Stomach (tissue), 9 donors: Measurements from ENCODE around the gene CEP350. TPM values are rescaled to one million over a fixed set of nuclear protein-coding genes. Genes with fewer than 3 reads are reported as not detected.
A peak's percentile ranks its signal among the peaks of the same experiment; 100 is the strongest.

Experiments
- DNase-seq, 2 donors: peaks; one replicate each; pipeline versions ENCODE4 v3.0.0 to v3.0.0-alpha.2; 2013 to 2019
- H3K27ac ChIP-seq, 5 donors: fragments of 200-600 bp in 4 of 5; sonication (generic) in 4 of 5; one replicate each; pipeline ENCODE4 v1.5.1; 2013 to 2019; ENCODE audit warnings: mild to moderate bottlenecking in 1 of 5, moderate library complexity in 1 of 5
- H3K27me3 ChIP-seq, 3 donors: fragments of 200-600 bp; sonication (generic); one replicate each; pipeline ENCODE4 v1.5.1; 2017 to 2019; ENCODE audit warnings: mixed run types in 1 of 3
- H3K36me3 ChIP-seq, 4 donors: fragments of 200-600 bp; sonication (generic); 1 replicate in 3 of 4; 2 replicates in 1 of 4; pipeline ENCODE4 v1.5.1; 2016 to 2019
- H3K4me1 ChIP-seq, 4 donors: fragments of 200-600 bp; sonication (generic); one replicate each; pipeline ENCODE4 v1.5.1; 2016 to 2019
- H3K4me3 ChIP-seq, 4 donors: fragments of 200-600 bp; sonication (generic) in 3 of 4; one replicate each; pipeline ENCODE4 v1.5.1; 2016 to 2019; ENCODE audit warnings: mild to moderate bottlenecking in 1 of 4
- H3K9me3 ChIP-seq, 4 donors: fragments of 200-600 bp; sonication (generic); one replicate each; pipeline ENCODE4 v1.5.1; 2016 to 2019
- CTCF ChIP-seq, 7 experiments: fragments of 450-650 bp in 4 of 7; fragments of 200-600 bp in 3 of 7; sonication (generic) in 3 of 7; IDR thresholded peaks; one replicate each; pipeline ENCODE4 v1.5.1; 2016 to 2019; ENCODE audit warnings: antibody characterized with exemption in 7 of 7, control low read depth in 2 of 7, mild to moderate bottlenecking in 1 of 7
- EP300 ChIP-seq: sonication (generic); formaldehyde crosslinking; IDR thresholded peaks from one replicate; pipeline ENCODE4 v1.6.1; 2017; ENCODE audit warnings: antibody characterized with exemption
- POLR2A ChIP-seq, 4 donors: fragments of 450-650 bp; IDR thresholded peaks; one replicate each; pipeline ENCODE4 v1.6.1; 2016; ENCODE audit warnings: antibody characterized with exemption in 4 of 4, control low read depth in 2 of 4, mild to moderate bottlenecking in 1 of 4, moderate library complexity in 1 of 4
- POLR2AphosphoS5 ChIP-seq, 3 donors: sonication (generic); formaldehyde crosslinking; IDR thresholded peaks; one replicate each; pipeline ENCODE4 v1.6.1; 2016; ENCODE audit warnings: antibody characterized with exemption in 3 of 3
- WGBS, 5 donors: extraction: QIAGEN DNeasy Blood & Tissue Kit in 3 of 5; methylation state at CpG; one replicate each; pipeline versions ENCODE4 v1.1.5 to v1.1.7; 2013 to 2018; 5-methylcytosine and 5-hydroxymethylcytosine counted together
- intact Hi-C: fragments of 100-400 bp; cut with DNase I; formaldehyde crosslinking; loops from one replicate; pipeline ENCODE4 v1.15.1; 2023; ENCODE audit warnings: low total_unique reads
- polyA plus RNA-seq, 3 donors: library from polyadenylated mRNA; stranded (reverse); fragments of 200-250 nt; gene quantifications; one replicate each; pipeline ENCODE4 v1.2.3, GENCODE V29; 2013
- total RNA-seq, 5 donors: library from RNA; depleted of rRNA; stranded (reverse); fragments of >200 nt; gene quantifications; one replicate each; pipeline versions ENCODE4 v1.1.0 to v1.2.3, GENCODE V29; 2014 to 2016
- donor health status: healthy with polysubstance abuse.
- donor health status: Bipolar disorder and iron deficiency.
- donor health status: healthy.

Gene CEP350
- total and polyA plus RNA-seq, 8 donors, result 2.4 to 150 (median 67.8) TPM

DNA sequence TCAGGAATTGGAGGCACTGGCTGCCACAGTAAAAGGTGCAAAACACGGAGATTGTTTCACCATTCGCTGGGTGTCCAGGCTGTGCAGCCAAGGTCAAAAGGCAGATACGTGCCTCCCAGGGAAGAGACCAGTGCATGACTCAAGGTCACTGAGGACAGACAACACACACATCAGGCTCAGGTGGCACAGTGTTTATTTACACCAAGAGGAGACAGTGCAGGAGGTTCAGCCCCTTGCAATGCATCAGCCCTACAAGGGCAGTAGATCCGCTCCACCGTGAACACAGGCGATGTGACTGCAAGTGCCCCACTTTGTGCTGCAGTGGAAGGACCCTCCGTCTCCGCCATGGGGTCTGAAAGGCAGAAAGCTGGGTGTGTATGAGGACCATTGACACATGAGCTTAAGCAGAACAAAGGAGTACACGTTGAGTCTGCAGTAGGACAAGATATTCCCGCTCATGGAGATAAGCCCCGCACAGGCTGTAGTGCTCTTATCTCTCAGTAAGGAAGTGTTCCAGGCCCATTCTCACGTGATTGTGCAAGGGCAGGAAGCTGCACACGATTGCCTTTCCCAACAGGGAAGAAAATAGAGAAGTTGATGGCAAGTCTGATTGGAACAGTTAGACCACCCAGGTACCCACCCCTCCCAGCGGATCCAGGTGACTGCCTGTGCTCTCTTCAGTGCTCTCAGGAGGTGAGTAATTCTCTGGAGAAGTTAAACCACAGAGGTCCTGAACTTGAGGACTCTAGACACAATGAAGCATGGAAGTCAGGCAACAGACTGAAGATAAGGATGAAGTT is 162.6 kb downstream of the CEP350 start:
- intact Hi-C loops, result no loop called here
- peaks cover 6 to 16% (median 10%) of the 10 kb centered on the region in 4 donors for H3K36me3 ChIP-seq
- no peaks in the 10 kb centered on the region for H3K9me3 ChIP-seq
- H3K27ac ChIP-seq, result no peak overlapping the region
- peaks cover 11 to 21% (median 14%) of the 10 kb centered on the region in 4 donors for H3K4me1 ChIP-seq
- no peaks in the 10 kb centered on the region for H3K27me3 ChIP-seq
- 61 to 78% (median 66%) methylated on average over 13 to 14 of the region's 14 CpGs for WGBS, 5 donors
- TF ChIP-seq POLR2A (IDR thresholded peaks at IDR 0.05), result no peak
- no peak for TF ChIP-seq POLR2AphosphoS5 (IDR thresholded peaks at IDR 0.05)
- TF ChIP-seq EP300, result no peak
- no peak for TF ChIP-seq CTCF (IDR thresholded peaks at IDR 0.05)
- no peak overlapping the region for H3K4me3 ChIP-seq
- no peak for DNase-seq

- 83 to 100% (median 92%) methylated on average over 2 of the region's 2 CpGs for WGBS, 5 donors
- Histone ChIP-seq H3K36me3 (peaks cover under 1 to 10% (median 4%) of the 10 kb centered on the region in 4 donors), H3K9me3 (no peaks in the 10 kb centered on the region), H3K4me1 (peaks cover 11 to 15% (median 12%) of the 10 kb centered on the region in 4 donors), H3K27me3 (no peaks in the 10 kb centered on the region), H3K27ac (no peak overlapping the region), H3K4me3 (no peak overlapping the region)
- DNase-seq, result no peak
- intact Hi-C loops, result no loop called here
- TF ChIP-seq EP300 (no peak), CTCF (IDR thresholded peaks at IDR 0.05) (no peak)
Observed at GRCh38 chr1:180117764-180118116, 163.1 kb downstream of the CEP350 start.

DNA sequence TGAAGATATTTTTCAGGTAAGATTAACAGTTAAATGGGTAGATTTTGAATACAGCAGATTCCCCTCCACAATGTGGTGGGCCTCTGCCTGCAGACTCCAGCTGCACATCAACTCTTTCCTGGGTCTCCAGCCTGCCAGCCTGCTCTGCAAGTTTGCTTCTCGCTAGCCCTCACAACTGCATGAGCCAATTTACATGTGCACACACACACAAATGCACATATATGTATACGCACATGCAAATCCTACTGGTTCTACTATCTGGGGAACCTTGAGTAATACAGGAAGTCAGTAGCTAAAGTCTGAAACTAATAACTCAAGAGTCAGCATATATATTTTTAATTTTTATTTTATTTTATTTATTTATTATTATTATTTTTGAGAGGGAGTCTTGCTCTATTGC is 165.2 kb downstream of the CEP350 start:
- peaks cover 0 to 7% (median 0%) of the 10 kb centered on the region in 4 donors for H3K36me3 ChIP-seq
- H3K27me3 ChIP-seq, result no peaks in the 10 kb centered on the region
- WGBS, 5 donors, result 83 to 93% (median 89%) methylated on average over 2 of the region's 2 CpGs
- no peak overlapping the region for H3K27ac ChIP-seq
- no peak overlapping the region for H3K4me3 ChIP-seq
- H3K4me1 ChIP-seq, result peaks cover 6 to 14% (median 9%) of the 10 kb centered on the region in 4 donors
- intact Hi-C loops, result no loop called here
- no peaks in the 10 kb centered on the region for H3K9me3 ChIP-seq
- DNase-seq, result no peak
- no peak for TF ChIP-seq POLR2A (IDR thresholded peaks at IDR 0.05)
- no peak for TF ChIP-seq CTCF (IDR thresholded peaks at IDR 0.05)
- TF ChIP-seq POLR2AphosphoS5 (IDR thresholded peaks at IDR 0.05), result no peak
- TF ChIP-seq EP300, result no peak

GRCh38 chr1:180123463-180123936 is 168.9 kb downstream of the CEP350 start:
- Histone ChIP-seq H3K27ac (no peak overlapping the region), H3K4me1 (peaks cover 0 to 12% (median 9%) of the 10 kb centered on the region in 4 donors), H3K36me3 (no peaks in the 10 kb centered on the region), H3K4me3 (no peak overlapping the region), H3K27me3 (no peaks in the 10 kb centered on the region), H3K9me3 (no peaks in the 10 kb centered on the region)
- 74 to 84% (median 80%) methylated on average over 4 of the region's 4 CpGs for WGBS, 5 donors
- DNase-seq, result no peak
- intact Hi-C loops, result no loop called here
- TF ChIP-seq EP300 (no peak), POLR2AphosphoS5 (IDR thresholded peaks at IDR 0.05) (peak in 1 of 3 donors; percentile 23)

GRCh38 chr1:180130651-180131050 is 176.0 kb downstream of the CEP350 start:
- no peaks in the 10 kb centered on the region for H3K27me3 ChIP-seq
- TF ChIP-seq POLR2AphosphoS5 (IDR thresholded peaks at IDR 0.05) (no peak), EP300 (no peak), POLR2A (IDR thresholded peaks at IDR 0.05) (no peak)
- no peaks in the 10 kb centered on the region for H3K36me3 ChIP-seq
- peaks cover 0 to 12% (median 9%) of the 10 kb centered on the region in 4 donors for H3K4me1 ChIP-seq
- H3K27ac ChIP-seq, result no peak overlapping the region
- DNase-seq, result no peak
- no peak overlapping the region for H3K4me3 ChIP-seq
- H3K9me3 ChIP-seq, result no peaks in the 10 kb centered on the region
- 65 to 88% (median 87%) methylated on average over 2 of the region's 2 CpGs for WGBS, 5 donors
- intact Hi-C loops, result no loop called here
